A549 treated with AZD9567 at 1 μM for 4 hours (cell line): ENCODE data around the gene KRT2. TPM values are rescaled to one million over a fixed set of nuclear protein-coding genes. Genes with fewer than 3 reads are reported as not detected.

ENCODE experiments used
- total RNA-seq: library from RNA; stranded (reverse); fragments of 200-300 nt; extraction: Qiagen RNA extraction; gene quantifications from 5 replicates; pipeline ENCODE4 v1.2.3, GENCODE V29; 2022; ENCODE audit not compliant: insufficient read depth

KRT2 gene
- not detected in 5 replicates for total RNA-seq

GRCh38 chr12:52651726-52652261, at the start of gene KRT2:
KRT2 (minus strand) TSS chr12:52652211; CDS start chr12:52652142, 69 bp downstream.

GRCh38 chr12:52680363-52680762, 28.4 kb upstream of the KRT2 start, which contains the start of gene KRT1:
KRT1 (minus strand) TSS chr12:52680407; CDS start chr12:52680348, 59 bp downstream.

GRCh38 chr12:52618216-52618615, 33.8 kb downstream of the KRT2 start, which contains the start of gene KRT73:
KRT73 (minus strand) TSS chr12:52618559; CDS start chr12:52618524, 35 bp downstream.

GRCh38 chr12:52600941-52601481, 51.0 kb downstream of the KRT2 start, which contains the start of gene KRT72:
KRT72 (minus strand) TSS chr12:52601463; CDS start chr12:52601452, 11 bp downstream.

Other genes starting within 250 kb of the KRT2 start
- gene KRT82, start 245.9 kb downstream of the KRT2 start, total RNA-seq = not detected in 5 replicates
- 0.07 to 0.20 TPM (median 0.14 TPM) in 4 of 5 replicates, not detected in the other for gene KRT75, start 217.8 kb downstream of the KRT2 start, total RNA-seq
- gene KRT6B, start 200.1 kb downstream of the KRT2 start, total RNA-seq = 0.03 TPM in 1 of 5 replicates, not detected in the others
- gene KRT6C, start 178.4 kb downstream of the KRT2 start, total RNA-seq = not detected in 5 replicates
- gene KRT6A, start 159.0 kb downstream of the KRT2 start, total RNA-seq = 5.2 to 7.8 TPM (median 6.7 TPM) in 5 replicates
- gene KRT5, start 131.8 kb downstream of the KRT2 start, total RNA-seq = 0.23 to 0.63 TPM (median 0.34 TPM) in 4 of 5 replicates, not detected in the other
- not detected in 5 replicates for gene KRT71, start 99.1 kb downstream of the KRT2 start, total RNA-seq
- gene KRT74, start 78.4 kb downstream of the KRT2 start, total RNA-seq = not detected in 5 replicates
- gene KRT72, start 50.7 kb downstream of the KRT2 start, total RNA-seq = not detected in 5 replicates
- gene KRT73, start 33.7 kb downstream of the KRT2 start, total RNA-seq = not detected in 5 replicates
- 0.03 TPM in 1 of 5 replicates, not detected in the others for gene KRT1, start 28.2 kb upstream of the KRT2 start, total RNA-seq
- not detected in 5 replicates for gene KRT77, start 51.3 kb upstream of the KRT2 start, total RNA-seq
- not detected in 5 replicates for gene KRT76, start 125.1 kb upstream of the KRT2 start, total RNA-seq
- 0.05 to 0.08 TPM (median 0.08 TPM) in 3 of 5 replicates, not detected in the others for gene KRT3, start 143.9 kb upstream of the KRT2 start, total RNA-seq
- gene KRT4, start 161.9 kb upstream of the KRT2 start, total RNA-seq = 2.2 to 5.4 TPM (median 3.3 TPM) in 5 replicates
- gene KRT79, start 182.1 kb upstream of the KRT2 start, total RNA-seq = 0.03 to 0.12 TPM in 2 of 5 replicates, not detected in the others
- gene KRT78, start 196.8 kb upstream of the KRT2 start, total RNA-seq = 0.06 to 0.10 TPM (median 0.07 TPM) in 3 of 5 replicates, not detected in the others